SK-N-SH (cell line): ENCODE results near the gene HGS. TPM values are rescaled to one million over a fixed set of nuclear protein-coding genes. Genes with fewer than 3 reads are reported as not detected.

Experiments used
- CTCF ChIA-PET: fragments of 300-600, 350-600 bp; formaldehyde crosslinking; extraction: SDS; loops from one replicate; lab custom pipeline; 2021; lab: Yijun Ruan, JAX
- POLR2A ChIA-PET: fragments of 350-600 bp; sonication (Branson Sonifier 250); formaldehyde crosslinking; extraction: SDS; loops from one replicate; lab custom pipeline; 2020; ENCODE audit warnings: antibody characterized with exemption, inconsistent platforms; lab: Yijun Ruan, JAX
- DNase-seq: peaks from one replicate; pipeline ENCODE4 v3.0.0; 2012
- H2AFZ ChIP-seq: fragments of 200-600 bp; sonication (generic); 2 replicates; pipeline ENCODE4 v1.8.1; 2016; ENCODE audit warnings: antibody characterized with exemption, mild to moderate bottlenecking, low read depth
- H3F3A ChIP-seq: fragments of 200-600 bp; sonication (generic); replicated peaks from 2 replicates; pipeline ENCODE3; 2016; ENCODE audit warnings: antibody characterized with exemption, mild to moderate bottlenecking; ENCODE audit not compliant: insufficient read depth
- H3K27ac ChIP-seq, 2 experiments: fragments of 200-500 bp in 1 of 2; fragments of 200-600 bp in 1 of 2; sonication (Bioruptor generic) in 1 of 2; sonication (generic), shearing (Covaris generic) in 1 of 2; 2 replicates each; pipeline versions ENCODE4 v1.5.1 to v1.6.1; 2014 to 2016; ENCODE audit warnings: low read depth in 2 of 2, inconsistent platforms in 1 of 2, low read length in 1 of 2, mild to moderate bottlenecking in 1 of 2, mixed read lengths in 1 of 2
- H3K27me3 ChIP-seq: fragments of 200-600 bp; sonication (generic), shearing (Covaris generic); 2 replicates; pipeline ENCODE4 v1.6.1; 2016; ENCODE audit warnings: mixed run types; ENCODE audit not compliant: insufficient read depth
- H3K36me3 ChIP-seq, 2 experiments: fragments of 200-500 bp in 1 of 2; fragments of 200-600 bp in 1 of 2; sonication (Bioruptor generic) in 1 of 2; sonication (generic) in 1 of 2; replicated peaks in 1 of 2; 2 replicates each; pipeline versions ENCODE3 to v1.5.1; 2014 to 2016; ENCODE audit warnings: low read length in 1 of 2, mild to moderate bottlenecking in 1 of 2; ENCODE audit not compliant: insufficient read depth in 2 of 2, control insufficient read depth in 1 of 2
- H3K4me1 ChIP-seq, 2 experiments: fragments of 200-500 bp in 1 of 2; fragments of 200-600 bp in 1 of 2; sonication (Bioruptor generic) in 1 of 2; sonication (generic), shearing (Covaris generic) in 1 of 2; 2 replicates each; pipeline versions ENCODE4 v1.5.1 to v1.6.1; 2014 to 2016; ENCODE audit warnings: low read depth in 1 of 2, low read length in 1 of 2, mixed run types in 1 of 2; ENCODE audit not compliant: insufficient read depth in 2 of 2, control insufficient read depth in 1 of 2
- H3K4me2 ChIP-seq: fragments of 200-600 bp; sonication (generic), shearing (Covaris generic); 2 replicates; pipeline ENCODE4 v1.6.1; 2017; ENCODE audit warnings: mixed run types
- H3K4me3 ChIP-seq, 2 experiments: fragments of 200-500 bp in 1 of 2; fragments of 200-600 bp in 1 of 2; sonication (Bioruptor generic) in 1 of 2; sonication (generic), shearing (Covaris generic) in 1 of 2; 2 replicates each; pipeline versions ENCODE4 v1.5.1 to v1.8.1; 2014 to 2016; ENCODE audit warnings: low read depth in 2 of 2, inconsistent platforms in 1 of 2, low read length in 1 of 2, mild to moderate bottlenecking in 1 of 2, mixed read lengths in 1 of 2, moderate library complexity in 1 of 2
- H3K79me2 ChIP-seq: fragments of 200-600 bp; sonication (generic); 2 replicates; pipeline ENCODE4 v1.8.1; 2017; ENCODE audit warnings: mild to moderate bottlenecking; ENCODE audit not compliant: insufficient read depth
- H3K9ac ChIP-seq: fragments of 200-600 bp; sonication (generic); 2 replicates; pipeline ENCODE4 v1.6.1; 2017; ENCODE audit warnings: mixed run types
- H3K9me2 ChIP-seq: fragments of 200-600 bp; sonication (generic); 2 replicates; pipeline ENCODE4 v1.6.1; 2017; ENCODE audit warnings: mixed run types
- H3K9me3 ChIP-seq: fragments of 200-600 bp; sonication (generic); 2 replicates; pipeline ENCODE4 v1.6.1; 2017; ENCODE audit warnings: mixed run types, mild to moderate bottlenecking, moderate library complexity
- H4K20me1 ChIP-seq: fragments of 200-600 bp; sonication (generic); 2 replicates; pipeline ENCODE4 v1.6.1; 2017; ENCODE audit warnings: mild to moderate bottlenecking, mixed run types; ENCODE audit not compliant: insufficient read depth
- CHD2 ChIP-seq: fragments of 150-350 bp; IDR thresholded peaks from 2 replicates; pipeline ENCODE4 v1.6.1; 2018; ENCODE audit warnings: low read length; ENCODE audit not compliant: partially characterized antibody
- ELF1 ChIP-seq: IDR thresholded peaks from 2 replicates; pipeline ENCODE4 v1.4.0; 2012
- EZH2phosphoT487 ChIP-seq: fragments of 200-600 bp; sonication (generic); IDR thresholded peaks from 2 replicates; pipeline ENCODE4 v1.6.1; 2017; ENCODE audit warnings: low read depth, mixed run types, mild to moderate bottlenecking, antibody characterized with exemption, moderate library complexity, borderline replicate concordance
- FOXJ3 ChIP-seq: sonication (generic); formaldehyde crosslinking; IDR thresholded peaks from 2 replicates; pipeline ENCODE4 v1.5.1; 2020; ENCODE audit warnings: mild to moderate bottlenecking, missing genetic modification reagents
- GABPA ChIP-seq: IDR thresholded peaks from 2 replicates; pipeline ENCODE4 v1.4.0; 2012; ENCODE audit warnings: low read depth, mild to moderate bottlenecking
- MAX ChIP-seq: IDR thresholded peaks from 2 replicates; pipeline ENCODE4 v1.4.0; 2012; ENCODE audit warnings: low read depth
- MXI1 ChIP-seq: IDR thresholded peaks from 2 replicates; pipeline ENCODE4 v1.6.1; 2012; ENCODE audit warnings: mild to moderate bottlenecking, low read depth, low read length, improper control_type of control experiment
- POLR2AphosphoS5 ChIP-seq: IDR thresholded peaks from 2 replicates; pipeline ENCODE4 v1.6.1; 2012; ENCODE audit warnings: low read depth, low read length
- RAD21 ChIP-seq: IDR thresholded peaks from 2 replicates; pipeline ENCODE4 v1.6.1; 2012; ENCODE audit warnings: mild to moderate bottlenecking, low read length
- RFX5 ChIP-seq: IDR thresholded peaks from 2 replicates; pipeline ENCODE4 v1.6.1; 2012; ENCODE audit warnings: mild to moderate bottlenecking, improper control_type of control experiment, low read length
- TCF12 ChIP-seq: IDR thresholded peaks from 2 replicates; pipeline ENCODE4 v1.4.0; 2012
- TEAD4 ChIP-seq: IDR thresholded peaks from 2 replicates; pipeline ENCODE4 v1.4.0; 2012; ENCODE audit warnings: mild to moderate bottlenecking, borderline replicate concordance; ENCODE audit not compliant: insufficient read depth
- USF2 ChIP-seq: fragments of 150-350 bp; IDR thresholded peaks from 2 replicates; pipeline ENCODE4 v1.6.1; 2017; ENCODE audit warnings: antibody characterized with exemption, low read length, low read depth, borderline replicate concordance
- YY1 ChIP-seq: IDR thresholded peaks from 2 replicates; pipeline ENCODE4 v1.4.0; 2012; ENCODE audit warnings: low read depth, mild to moderate bottlenecking
- ZBTB33 ChIP-seq: IDR thresholded peaks from 2 replicates; pipeline ENCODE4 v1.4.0; 2012; ENCODE audit warnings: low read depth, borderline replicate concordance
- WGBS: methylation state at CpG from one replicate; pipeline ENCODE4 v1.1.6; 2017; ENCODE audit warnings: low lambda C conversion rate; 5-methylcytosine and 5-hydroxymethylcytosine counted together
- polyA plus RNA-seq, 3 experiments: library from polyadenylated mRNA; depleted of rRNA; stranded (reverse); fragments of >200 nt; gene quantifications; 2 replicates each; pipeline ENCODE4 v1.2.3, GENCODE V29; 2012
- TF ChIP-seq, protein P1 (sequence below): fragments of 200-600 bp; sonication (generic); IDR thresholded peaks from 2 replicates; pipeline ENCODE4 v1.6.1; 2017; ENCODE audit warnings: antibody characterized with exemption, mild to moderate bottlenecking, moderate library complexity
- TF ChIP-seq, protein P2 (sequence below): IDR thresholded peaks from 2 replicates; pipeline ENCODE4 v1.4.0; 2012; ENCODE audit warnings: low read depth, borderline replicate concordance

Gene HGS
- polyA plus RNA-seq, 1 of the 3 experiments (the other 2 are of a cell fraction), result 192 TPM

GRCh38 chr17:81691196-81691595, 7.4 kb downstream of the HGS start:
- Histone ChIP-seq H3K27ac (no peak overlapping the region), H3K27me3 (no peaks in the 10 kb centered on the region), H3K9me3 (no peaks in the 10 kb centered on the region), H3K4me1 (no peaks in the 10 kb centered on the region; a peak in 1 of 4 replicates), H3K36me3 (peaks cover 49 to 99% of the 10 kb centered on the region in 2 experiments), H3K9me2 (no peaks in the 10 kb centered on the region), H3K4me2 (no peak overlapping the region), H4K20me1 (peaks cover 71% of the 10 kb centered on the region), H3K9ac (no peak overlapping the region), H3F3A (peaks cover 18% of the 10 kb centered on the region), H3K79me2 (peaks cover 94% of the 10 kb centered on the region), H2AFZ (no peak overlapping the region), H3K4me3 (no peak overlapping the region)
- TF ChIP-seq, protein P1, sequence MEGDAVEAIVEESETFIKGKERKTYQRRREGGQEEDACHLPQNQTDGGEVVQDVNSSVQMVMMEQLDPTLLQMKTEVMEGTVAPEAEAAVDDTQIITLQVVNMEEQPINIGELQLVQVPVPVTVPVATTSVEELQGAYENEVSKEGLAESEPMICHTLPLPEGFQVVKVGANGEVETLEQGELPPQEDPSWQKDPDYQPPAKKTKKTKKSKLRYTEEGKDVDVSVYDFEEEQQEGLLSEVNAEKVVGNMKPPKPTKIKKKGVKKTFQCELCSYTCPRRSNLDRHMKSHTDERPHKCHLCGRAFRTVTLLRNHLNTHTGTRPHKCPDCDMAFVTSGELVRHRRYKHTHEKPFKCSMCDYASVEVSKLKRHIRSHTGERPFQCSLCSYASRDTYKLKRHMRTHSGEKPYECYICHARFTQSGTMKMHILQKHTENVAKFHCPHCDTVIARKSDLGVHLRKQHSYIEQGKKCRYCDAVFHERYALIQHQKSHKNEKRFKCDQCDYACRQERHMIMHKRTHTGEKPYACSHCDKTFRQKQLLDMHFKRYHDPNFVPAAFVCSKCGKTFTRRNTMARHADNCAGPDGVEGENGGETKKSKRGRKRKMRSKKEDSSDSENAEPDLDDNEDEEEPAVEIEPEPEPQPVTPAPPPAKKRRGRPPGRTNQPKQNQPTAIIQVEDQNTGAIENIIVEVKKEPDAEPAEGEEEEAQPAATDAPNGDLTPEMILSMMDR, result no peak
- TF ChIP-seq, protein P2, sequence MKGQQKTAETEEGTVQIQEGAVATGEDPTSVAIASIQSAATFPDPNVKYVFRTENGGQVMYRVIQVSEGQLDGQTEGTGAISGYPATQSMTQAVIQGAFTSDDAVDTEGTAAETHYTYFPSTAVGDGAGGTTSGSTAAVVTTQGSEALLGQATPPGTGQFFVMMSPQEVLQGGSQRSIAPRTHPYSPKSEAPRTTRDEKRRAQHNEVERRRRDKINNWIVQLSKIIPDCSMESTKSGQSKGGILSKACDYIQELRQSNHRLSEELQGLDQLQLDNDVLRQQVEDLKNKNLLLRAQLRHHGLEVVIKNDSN, result no peak
- TF ChIP-seq TEAD4, result no peak
- TF ChIP-seq FOXJ3, result no peak
- TF ChIP-seq POLR2AphosphoS5, result no peak
- no peak for TF ChIP-seq MXI1
- no peak for TF ChIP-seq CHD2
- no peak for TF ChIP-seq ZBTB33
- TF ChIP-seq RAD21, result no peak
- no peak for TF ChIP-seq MAX
- TF ChIP-seq GABPA, result no peak
- TF ChIP-seq USF2, result no peak
- no peak for TF ChIP-seq ELF1
- TF ChIP-seq RFX5, result no peak
- TF ChIP-seq YY1, result no peak
- TF ChIP-seq TCF12, result no peak
- TF ChIP-seq EZH2phosphoT487, result no peak
- no peak for DNase-seq
- 99% methylated on average over 18 of the region's 18 CpGs for WGBS
- ChIA-PET POLR2A (interaction anchor here (1.5 kb wide), 1 partner anchor 10 kb away, joined by 3 read pairs; no protein-coding TSS in a partner anchor), CTCF (interaction anchor here (0.6 to 0.8 kb wide), 2 partner anchors 11 to 497 kb away, joined by 3 read pairs; no protein-coding TSS in a partner anchor)
